H4 (cell line): ENCODE data around the gene PTH1R. TPM values are rescaled to one million over a fixed set of nuclear protein-coding genes. Genes with fewer than 3 reads are reported as not detected.
A peak's percentile ranks its signal among the peaks of the same experiment; 100 is the strongest.

Experiments used
- DNase-seq: peaks from one replicate; pipeline ENCODE4 v3.0.0-alpha.2; 2015; ENCODE audit warnings: low spot score
- total RNA-seq: library from RNA; depleted of rRNA; stranded (reverse); fragments of >200 nt; shearing (Covaris generic); gene quantifications from 2 replicates; pipeline ENCODE4 v1.2.3, GENCODE V29; 2014

PTH1R gene
- total RNA-seq, 1 experiment from 2014 or later = 0.43 TPM

- no peak for DNase-seq
Observed at GRCh38 chr3:46930166-46930944, 52.8 kb downstream of the PTH1R start.

- DNase-seq = no peak
Observed at GRCh38 chr3:46930945-46931403, 53.5 kb downstream of the PTH1R start.

- no peak for DNase-seq
Observed at GRCh38 chr3:46931631-46932331, 54.3 kb downstream of the PTH1R start.

DNA sequence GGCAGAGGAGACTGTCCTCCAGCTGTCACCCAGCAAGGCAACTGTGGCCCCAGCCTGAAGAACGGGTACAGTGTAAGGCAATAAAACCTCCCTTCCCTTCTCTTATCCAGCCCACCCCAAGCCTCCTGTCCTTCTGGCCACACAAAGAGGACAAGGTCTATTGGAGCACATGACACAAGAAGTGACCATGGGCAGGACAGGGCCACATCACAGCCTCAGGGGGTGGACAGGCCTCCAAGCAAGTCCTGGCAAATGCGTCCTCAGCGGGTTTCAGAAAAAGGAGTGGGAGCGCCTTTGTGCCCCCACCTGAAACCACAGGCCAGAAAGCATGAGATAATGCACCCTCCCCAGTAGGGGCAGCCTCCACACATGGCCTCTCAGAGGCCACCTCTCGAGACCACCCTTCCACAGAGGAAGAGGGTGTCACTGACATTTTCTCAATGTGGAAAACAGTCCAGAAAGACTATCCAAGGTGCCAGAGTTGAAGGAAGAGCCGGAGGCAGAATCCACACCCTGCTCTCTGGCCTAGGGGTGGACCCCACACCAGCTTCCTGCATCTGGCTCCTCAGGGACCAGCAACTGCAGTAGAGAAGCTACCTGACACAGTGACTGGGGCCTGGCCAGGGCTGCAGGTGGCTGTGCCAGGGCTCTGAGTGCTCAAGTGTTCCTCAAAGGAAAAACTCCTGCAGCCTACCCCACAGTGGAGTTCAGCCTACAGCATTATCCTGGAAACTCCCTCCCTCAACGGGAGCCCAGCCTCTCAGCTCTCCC is 55.1 kb downstream of the PTH1R start:
- DNase-seq = no peak

DNA sequence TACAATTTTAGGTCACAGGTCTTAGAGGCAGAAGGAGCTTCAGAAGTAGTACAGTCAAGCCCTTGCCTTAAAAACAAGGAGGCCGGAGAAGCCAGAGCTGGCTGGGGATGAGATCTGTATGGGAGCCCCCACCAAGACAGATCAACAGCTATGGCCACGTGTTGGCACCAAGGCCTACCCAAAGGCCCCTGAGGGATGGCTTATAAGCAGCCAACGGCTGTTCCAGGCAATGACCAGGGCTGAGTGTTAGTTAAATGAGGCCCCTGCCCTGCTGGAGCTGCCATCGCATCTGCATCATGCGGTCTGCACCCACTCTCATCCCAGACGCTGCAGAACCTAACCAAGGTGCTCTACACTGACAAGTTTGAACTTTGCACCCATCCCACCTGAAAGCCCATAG is 55.7 kb downstream of the PTH1R start:
- no peak for DNase-seq

GRCh38 chr3:46934072-46934471 is 56.6 kb downstream of the PTH1R start:
- DNase-seq = no peak

DNA sequence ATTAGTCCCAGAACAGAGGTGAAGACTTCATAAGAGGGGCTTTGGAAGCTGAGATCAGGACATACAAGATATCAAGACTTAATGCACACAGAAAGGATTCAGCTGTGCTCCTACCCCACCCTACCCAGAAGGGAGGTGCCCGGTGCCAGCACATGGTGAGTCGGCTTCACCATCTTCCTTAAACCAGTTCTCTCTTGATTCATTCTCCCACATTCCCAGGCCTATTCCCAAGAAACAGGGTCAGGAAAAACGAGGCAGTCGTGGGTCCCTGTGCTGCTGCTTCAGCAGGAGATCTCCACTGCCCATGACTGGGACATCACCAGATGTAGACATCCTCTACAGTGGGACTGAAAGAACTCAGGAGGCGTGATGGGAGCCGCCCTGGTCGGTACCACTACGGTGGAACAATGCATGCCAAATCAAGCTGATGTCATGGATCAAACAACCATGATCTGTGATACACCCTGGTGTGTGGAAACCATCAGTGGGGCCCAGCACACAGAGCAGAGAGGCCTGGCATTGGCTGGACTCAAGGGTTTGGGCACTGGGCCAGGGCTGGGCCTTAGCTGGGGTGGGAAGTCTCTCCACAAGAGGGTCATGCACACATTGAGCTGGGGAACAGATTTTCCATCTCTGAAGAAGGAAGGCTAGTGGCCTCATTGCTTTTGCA is 57.1 kb downstream of the PTH1R start:
- no peak for DNase-seq

GRCh38 chr3:46935168-46935858 is 57.8 kb downstream of the PTH1R start:
- peak; percentile 89 for DNase-seq

DNA sequence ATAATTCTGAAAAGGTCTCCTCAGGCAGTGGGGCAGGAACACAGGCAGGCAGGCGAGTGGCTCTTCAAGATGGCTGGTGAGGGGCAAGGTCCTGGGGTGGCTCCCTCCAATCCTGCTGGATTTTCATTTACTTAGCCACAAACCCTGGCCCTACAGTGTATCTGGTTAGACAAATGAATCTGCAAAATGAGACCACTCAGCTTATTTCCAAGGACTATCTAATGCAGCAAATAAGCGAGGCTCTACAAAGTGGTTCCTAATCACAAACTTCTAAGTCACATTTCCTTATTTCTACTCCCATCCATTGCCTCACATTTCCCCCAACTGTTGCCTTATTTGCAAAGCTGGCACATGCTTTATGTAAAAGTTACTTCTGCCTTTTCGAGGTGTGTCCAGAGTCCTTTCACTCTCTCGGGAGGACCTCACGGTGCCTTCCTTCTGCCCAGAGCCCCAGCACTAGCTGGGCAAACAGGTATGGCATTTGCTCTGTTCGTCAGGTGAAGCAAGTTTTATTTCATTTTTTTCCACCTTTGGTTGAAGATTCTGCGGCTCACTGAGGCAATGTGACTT is 58.6 kb downstream of the PTH1R start:
- no peak for DNase-seq

GRCh38 chr3:46936733-46937250 is 59.3 kb downstream of the PTH1R start:
- DNase-seq = no peak

- no peak for DNase-seq
Observed at GRCh38 chr3:46938118-46938517, 60.6 kb downstream of the PTH1R start.

- DNase-seq = no peak
Observed at GRCh38 chr3:46939578-46940445, 62.3 kb downstream of the PTH1R start.

- no peak for DNase-seq
Observed at GRCh38 chr3:46942076-46942475, 64.6 kb downstream of the PTH1R start.

GRCh38 chr3:46942481-46943236 is 65.1 kb downstream of the PTH1R start:
- no peak for DNase-seq

- no peak for DNase-seq
Observed at GRCh38 chr3:46943237-46944187, 66.0 kb downstream of the PTH1R start.

DNA sequence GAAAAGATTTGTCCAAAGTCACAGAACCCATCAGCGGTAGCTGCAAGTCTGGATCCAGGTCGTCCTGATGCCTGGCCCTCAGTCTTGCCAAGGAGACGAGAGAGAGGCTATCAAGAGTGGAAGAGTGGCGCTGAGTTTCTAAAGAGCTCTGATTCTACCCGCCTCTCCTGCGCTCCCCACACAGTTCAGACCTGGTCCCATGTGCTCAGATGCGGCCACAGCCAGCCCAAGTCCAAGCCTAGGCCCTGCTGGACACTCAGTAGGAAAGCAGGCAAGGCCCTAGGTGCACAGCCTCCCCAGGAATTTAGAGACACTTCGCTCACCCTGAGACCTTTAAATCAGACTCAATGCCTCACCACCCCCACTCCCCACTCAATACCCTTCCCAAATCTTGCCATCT is 66.7 kb downstream of the PTH1R start:
- DNase-seq = no peak

GRCh38 chr3:46946416-46946815 is 68.9 kb downstream of the PTH1R start:
- DNase-seq = no peak
